ENCODE measurements around the gene ACTRT2. TPM values are rescaled to one million over a fixed set of nuclear protein-coding genes. Genes with fewer than 3 reads are reported as not detected.

ACTRT2 gene
- total and polyA plus RNA-seq, 2 experiments from 2014 or later: not detected

DNA sequence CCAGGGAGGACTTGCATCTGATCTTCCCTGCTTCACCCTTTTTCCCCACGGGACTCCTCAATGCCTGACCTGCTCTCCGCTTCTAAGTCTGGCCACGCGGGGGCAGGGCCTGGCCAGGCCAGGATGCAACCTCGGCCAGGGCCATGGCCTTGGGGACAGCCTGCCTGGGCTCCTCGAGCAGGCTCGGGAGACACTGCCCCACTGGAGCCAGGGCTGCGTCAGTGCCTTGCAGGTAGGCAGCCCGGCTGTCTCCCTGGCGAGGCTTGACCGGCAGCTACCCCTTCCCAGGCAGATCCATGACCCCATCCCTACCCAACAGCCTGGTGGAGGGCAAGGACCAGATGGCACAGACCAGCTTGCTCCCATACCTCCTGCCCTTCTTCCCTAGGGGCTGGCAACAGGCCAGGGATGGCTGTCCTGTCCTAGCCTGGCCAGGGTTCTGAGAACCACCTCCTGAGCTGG is 45.0 kb downstream of the ACTRT2 start:
- H3K4me3 ChIP-seq: no peak overlapping the region
- no peak overlapping the region for H3K4me2 ChIP-seq (ENCODE audit: unreplicated experiment)
- no peak for TF ChIP-seq EZH2 (IDR thresholded peaks at IDR 0.05; ENCODE audit: insufficient read depth, poor library complexity, severe bottlenecking)
- no peak for TF ChIP-seq EZH2phosphoT487 (IDR thresholded peaks at IDR 0.05; ENCODE audit: insufficient read depth, low read depth)
- H3K9ac ChIP-seq: no peak overlapping the region
- no peak overlapping the region for H2AFZ ChIP-seq
- no peak overlapping the region for H3K27ac ChIP-seq
- no peaks in the 10 kb centered on the region for H3K4me1 ChIP-seq (ENCODE audit: insufficient read depth)
- WGBS, 2 experiments (ENCODE audit: low coverage in 1 of 2, low lambda C conversion rate in 2 of 2, missing lambda C conversion rate in 2 of 2): 40 to 41% methylated on average over 11 of the region's 11 CpGs
- no peaks in the 10 kb centered on the region for H3K36me3 ChIP-seq (ENCODE audit: low read depth)
- H3K27me3 ChIP-seq (replicated peaks; ENCODE audit: insufficient read depth): peaks cover 80% of the 10 kb centered on the region
- no peaks in the 10 kb centered on the region for H4K20me1 ChIP-seq (ENCODE audit: insufficient read depth)
- in situ Hi-C loops (cut with MboI): no loop called here
- H3K9me2 ChIP-seq (ENCODE audit: insufficient read depth): no peaks in the 10 kb centered on the region
- peak; percentile 39 for DNase-seq
- no peaks in the 10 kb centered on the region for H3F3A ChIP-seq (ENCODE audit: insufficient read depth)
- H3K9me3 ChIP-seq (ENCODE audit: low read depth): no peaks in the 10 kb centered on the region
- no peaks in the 10 kb centered on the region for H3K79me2 ChIP-seq (ENCODE audit: insufficient read depth)

DNA sequence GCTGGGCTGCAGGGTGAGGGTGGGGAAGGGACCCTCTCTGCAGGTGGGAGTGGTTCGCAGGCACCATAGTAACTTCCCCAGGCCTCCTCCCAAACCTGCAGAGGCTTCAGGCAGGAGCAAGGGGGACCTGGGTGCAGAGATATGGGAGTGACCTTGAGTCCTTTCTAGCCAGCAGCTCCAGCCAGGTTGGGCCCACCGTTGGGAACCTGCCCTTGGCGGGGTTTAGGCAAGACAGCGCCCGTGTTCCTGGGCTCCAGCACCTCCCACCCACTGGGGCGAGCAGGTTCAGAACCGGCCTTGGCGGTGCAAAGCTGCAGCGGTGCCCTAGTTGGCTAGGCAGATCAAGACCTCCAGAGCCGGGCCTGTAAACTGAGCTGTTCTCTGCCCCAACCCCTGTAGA is 45.6 kb downstream of the ACTRT2 start:
- DNase-seq: no peak
- H3K79me2 ChIP-seq (ENCODE audit: insufficient read depth): no peaks in the 10 kb centered on the region
- H3K27me3 ChIP-seq (replicated peaks; ENCODE audit: insufficient read depth): peaks cover 80% of the 10 kb centered on the region
- H3K27ac ChIP-seq: no peak overlapping the region
- in situ Hi-C loops (cut with MboI): no loop called here
- no peaks in the 10 kb centered on the region for H3K4me1 ChIP-seq (ENCODE audit: insufficient read depth)
- no peaks in the 10 kb centered on the region for H3F3A ChIP-seq (ENCODE audit: insufficient read depth)
- no peak overlapping the region for H3K4me3 ChIP-seq
- no peaks in the 10 kb centered on the region for H3K9me3 ChIP-seq (ENCODE audit: low read depth)
- H3K36me3 ChIP-seq (ENCODE audit: low read depth): no peaks in the 10 kb centered on the region
- TF ChIP-seq EZH2 (IDR thresholded peaks at IDR 0.05; ENCODE audit: insufficient read depth, poor library complexity, severe bottlenecking): no peak
- TF ChIP-seq EZH2phosphoT487 (IDR thresholded peaks at IDR 0.05; ENCODE audit: insufficient read depth, low read depth): no peak
- H3K4me2 ChIP-seq (ENCODE audit: unreplicated experiment): no peak overlapping the region
- no peak overlapping the region for H3K9ac ChIP-seq
- no peak overlapping the region for H2AFZ ChIP-seq
- 51 to 53% methylated on average over 10 of the region's 10 CpGs for WGBS, 2 experiments (ENCODE audit: low coverage in 1 of 2, low lambda C conversion rate in 2 of 2, missing lambda C conversion rate in 2 of 2)
- no peaks in the 10 kb centered on the region for H4K20me1 ChIP-seq (ENCODE audit: insufficient read depth)
- H3K9me2 ChIP-seq (ENCODE audit: insufficient read depth): no peaks in the 10 kb centered on the region

DNA sequence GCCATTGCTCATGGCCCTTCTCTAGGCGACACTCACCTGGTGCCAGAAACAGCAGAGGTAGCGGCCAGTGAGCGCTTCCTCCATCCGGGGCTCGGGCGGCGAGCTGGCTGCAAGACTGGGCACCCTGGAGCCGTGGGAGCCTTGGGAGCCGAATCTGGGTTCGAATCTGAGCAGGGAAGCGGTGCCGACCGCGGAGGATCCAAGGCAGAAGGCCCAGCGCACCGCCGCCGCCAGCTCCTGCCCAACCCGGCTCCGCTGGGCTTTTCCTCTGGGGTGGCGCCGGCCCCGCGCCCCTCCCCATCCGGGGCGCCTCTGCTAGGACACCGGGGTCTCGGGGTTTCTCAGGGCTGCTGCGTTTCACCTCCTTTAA is 46.0 kb downstream of the ACTRT2 start:
- in situ Hi-C loops (cut with MboI): no loop called here
- H3K9me3 ChIP-seq (ENCODE audit: low read depth): no peaks in the 10 kb centered on the region
- H2AFZ ChIP-seq: no peak overlapping the region
- no peaks in the 10 kb centered on the region for H3K4me1 ChIP-seq (ENCODE audit: insufficient read depth)
- no peaks in the 10 kb centered on the region for H3K36me3 ChIP-seq (ENCODE audit: low read depth)
- H3K4me2 ChIP-seq (ENCODE audit: unreplicated experiment): no peak overlapping the region
- H4K20me1 ChIP-seq (ENCODE audit: insufficient read depth): no peaks in the 10 kb centered on the region
- H3K4me3 ChIP-seq: no peak overlapping the region
- no peaks in the 10 kb centered on the region for H3K79me2 ChIP-seq (ENCODE audit: insufficient read depth)
- 14 to 18% methylated on average over 28 to 29 of the region's 29 CpGs for WGBS, 2 experiments (ENCODE audit: low coverage in 1 of 2, low lambda C conversion rate in 2 of 2, missing lambda C conversion rate in 2 of 2)
- no peaks in the 10 kb centered on the region for H3F3A ChIP-seq (ENCODE audit: insufficient read depth)
- H3K9me2 ChIP-seq (ENCODE audit: insufficient read depth): no peaks in the 10 kb centered on the region
- no peak for DNase-seq
- H3K27me3 ChIP-seq (replicated peaks; ENCODE audit: insufficient read depth): peaks cover 80% of the 10 kb centered on the region
- no peak for TF ChIP-seq EZH2 (IDR thresholded peaks at IDR 0.05; ENCODE audit: insufficient read depth, poor library complexity, severe bottlenecking)
- no peak for TF ChIP-seq EZH2phosphoT487 (IDR thresholded peaks at IDR 0.05; ENCODE audit: insufficient read depth, low read depth)
- no peak overlapping the region for H3K27ac ChIP-seq
- no peak overlapping the region for H3K9ac ChIP-seq

DNA sequence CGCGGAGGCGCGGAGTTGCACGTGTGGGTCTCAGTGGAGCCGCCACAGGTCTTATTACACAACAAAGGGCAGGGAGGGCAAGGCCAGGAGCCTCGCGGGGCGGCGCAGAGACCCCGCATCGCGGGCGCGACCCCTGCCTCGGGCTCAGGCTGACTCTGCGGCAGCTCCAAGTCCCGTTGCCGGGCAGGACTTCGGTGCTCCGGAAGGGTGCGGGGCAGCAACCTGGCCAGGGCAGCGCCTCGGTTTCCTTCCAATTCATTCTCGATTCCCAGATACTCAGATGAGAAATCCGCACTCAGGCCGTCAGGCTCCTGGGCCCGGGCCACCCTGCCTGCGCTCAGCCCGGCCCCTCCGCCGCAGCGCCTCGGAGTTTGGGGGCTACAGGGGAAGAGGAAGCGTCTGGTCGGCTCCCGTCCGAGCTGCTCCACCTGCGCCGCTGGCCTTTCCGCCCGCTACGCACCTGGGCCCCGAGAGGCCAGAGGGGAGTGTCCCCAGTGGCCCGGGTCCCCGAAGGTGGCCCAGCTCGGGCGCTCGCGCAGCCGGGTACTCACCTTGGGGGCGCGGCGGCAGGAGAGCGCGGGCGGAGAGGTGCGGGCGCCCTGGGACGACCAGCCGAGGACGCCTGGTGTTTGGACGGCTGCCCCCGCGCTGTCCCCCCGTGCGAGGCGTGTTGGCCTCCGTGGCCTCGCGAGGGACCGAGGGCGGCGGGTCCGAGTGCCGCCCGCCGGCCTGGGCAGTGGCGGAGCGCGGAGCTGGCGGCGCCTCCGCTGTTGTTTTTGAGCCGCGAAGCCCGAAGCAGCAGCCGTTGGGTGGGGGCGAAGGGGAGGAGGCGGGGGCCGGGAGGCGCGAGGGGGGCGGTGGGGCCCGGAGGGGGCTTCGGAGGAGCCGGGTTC is 46.6 kb downstream of the ACTRT2 start:
- Histone ChIP-seq H3K9ac (no peak overlapping the region), H3K4me3 (no peak overlapping the region), H3K9me3 (ENCODE audit: low read depth) (no peaks in the 10 kb centered on the region), H3K27ac (no peak overlapping the region), H3K79me2 (ENCODE audit: insufficient read depth) (no peaks in the 10 kb centered on the region), H3K4me2 (ENCODE audit: unreplicated experiment) (no peak overlapping the region), H2AFZ (no peak overlapping the region), H3K4me1 (ENCODE audit: insufficient read depth) (no peaks in the 10 kb centered on the region), H3F3A (ENCODE audit: insufficient read depth) (no peaks in the 10 kb centered on the region), H3K27me3 (replicated peaks; ENCODE audit: insufficient read depth) (peaks cover 81% of the 10 kb centered on the region), H4K20me1 (ENCODE audit: insufficient read depth) (no peaks in the 10 kb centered on the region), H3K36me3 (ENCODE audit: low read depth) (no peaks in the 10 kb centered on the region), H3K9me2 (ENCODE audit: insufficient read depth) (no peaks in the 10 kb centered on the region)
- TF ChIP-seq EZH2phosphoT487 (IDR thresholded peaks at IDR 0.05; ENCODE audit: insufficient read depth, low read depth) (0 out of 2 replicates have a peak, but pooled peaks have one; percentile 29), EZH2 (IDR thresholded peaks at IDR 0.05; ENCODE audit: insufficient read depth, poor library complexity, severe bottlenecking) (no peak)
- DNase-seq: no peak
- WGBS, 2 experiments (ENCODE audit: low coverage in 1 of 2, low lambda C conversion rate in 2 of 2, missing lambda C conversion rate in 2 of 2): 5 to 7% methylated on average over 54 to 78 of the region's 97 CpGs
- in situ Hi-C loops (cut with MboI): no loop called here
